NCI-H1092 (cell line): ENCODE results near the gene SMU1.
"Not testable (repeated sequence)": the region's sequence is repeated elsewhere in the genome, so short reads cannot be mapped to it uniquely, and the experiment has no call there.

Experiments used
- DNase-seq: peaks from one replicate; lab custom pipeline; 2025; lab: John Stamatoyannopoulos, UW

Gene SMU1

GRCh38 chr9:33105504-33105903 lies 29.0 kb upstream of the SMU1 start:
- no peak for DNase-seq

- DNase-seq, result no peak
These were observed 27.9 kb upstream of the SMU1 start for GRCh38 chr9:33104401-33104800.

GRCh38 chr9:33103501-33104281 lies 27.2 kb upstream of the SMU1 start:
- DNase-seq, result no peak

GRCh38 chr9:33102551-33103210 lies 26.2 kb upstream of the SMU1 start:
- no peak for DNase-seq

- no peak for DNase-seq
These were observed 24.9 kb upstream of the SMU1 start for GRCh38 chr9:33101104-33101951.

DNA sequence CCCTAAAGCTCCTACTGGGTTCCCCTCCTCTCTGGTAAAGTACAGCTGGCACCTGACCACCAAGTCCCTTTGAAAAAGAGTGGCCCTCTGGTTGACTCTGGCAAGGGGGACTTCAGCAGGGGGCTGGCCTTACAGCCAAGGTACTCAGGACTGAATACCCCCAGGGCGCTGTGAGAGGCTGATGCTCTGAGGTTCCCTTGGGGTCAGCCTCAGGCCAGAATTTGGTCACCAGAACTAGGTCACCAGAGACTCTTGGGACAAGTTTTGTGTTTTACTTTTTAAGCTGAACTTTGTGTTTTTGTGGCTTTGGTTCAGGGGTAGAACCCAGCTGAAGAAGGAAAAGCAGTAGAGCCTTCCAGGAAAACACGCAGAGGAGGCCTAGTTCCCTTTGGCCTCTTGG lies 23.3 kb upstream of the SMU1 start:
- no peak for DNase-seq

GRCh38 chr9:33097192-33097591 lies 20.7 kb upstream of the SMU1 start:
- DNase-seq, result no peak

- no peak for DNase-seq
These were observed 16.2 kb upstream of the SMU1 start for GRCh38 chr9:33092634-33093033.

DNA sequence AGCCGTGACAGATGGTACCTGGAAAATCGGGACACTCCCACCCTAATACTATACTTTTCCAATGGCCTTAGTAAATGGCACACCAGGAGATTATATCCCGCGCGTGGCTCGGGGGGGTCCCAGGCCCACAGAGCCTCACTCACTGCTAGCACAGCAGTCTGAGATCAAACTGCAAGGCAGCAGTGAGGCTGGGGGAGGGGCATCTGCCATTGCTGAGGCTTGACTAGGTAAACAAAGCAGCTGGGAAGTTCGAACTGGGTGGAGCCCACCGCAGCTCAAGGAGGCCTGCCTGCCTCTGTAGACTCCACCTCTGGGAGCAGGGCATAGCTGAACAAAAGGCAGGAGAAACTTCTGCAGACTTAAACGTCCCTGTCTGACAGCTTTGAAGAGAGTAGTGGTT lies 9.2 kb upstream of the SMU1 start:
- DNase-seq, result not testable (repeated sequence)

DNA sequence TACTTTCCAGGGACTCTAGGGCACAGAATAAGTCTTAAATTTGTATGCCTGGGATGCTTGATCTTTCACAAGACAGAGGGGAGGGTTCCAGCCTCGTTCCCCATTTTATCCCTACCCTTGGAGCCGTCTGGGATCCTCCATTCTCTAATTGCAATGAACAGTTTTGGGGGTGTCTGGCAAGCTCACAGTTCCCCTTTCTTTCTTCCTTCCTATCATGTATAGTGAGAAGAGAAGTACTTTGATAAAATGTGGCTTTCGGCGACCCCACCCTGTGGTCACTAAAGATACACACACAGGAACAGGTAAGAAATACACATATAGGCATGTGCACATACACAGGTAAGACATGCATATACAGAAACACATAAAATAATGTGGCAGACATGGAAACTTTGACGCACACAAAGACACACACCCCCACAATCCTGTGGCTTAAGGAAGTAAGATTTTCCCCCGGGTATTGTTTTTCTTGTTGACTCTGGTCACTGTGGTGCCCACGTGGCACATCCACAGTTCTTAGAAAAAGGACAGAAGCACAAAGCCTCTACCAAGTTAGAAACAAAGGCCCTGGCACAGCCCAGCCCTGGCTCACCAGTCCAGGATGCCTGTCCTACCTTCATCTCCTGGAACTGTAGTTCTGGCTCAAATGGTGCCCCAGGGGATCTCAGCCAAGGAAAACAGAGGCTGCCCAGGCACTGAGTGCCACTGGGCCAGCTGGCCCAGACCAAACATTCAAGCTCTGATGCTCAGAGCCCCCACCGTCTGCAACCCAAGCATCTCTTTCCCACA lies 6.3 kb upstream of the SMU1 start:
- DNase-seq, result no peak

GRCh38 chr9:33082128-33082527 lies 5.7 kb upstream of the SMU1 start:
- DNase-seq, result peak; percentile 28

- DNase-seq, result peak; percentile 69
These were observed 4.8 kb upstream of the SMU1 start for GRCh38 chr9:33081128-33081851.

DNA sequence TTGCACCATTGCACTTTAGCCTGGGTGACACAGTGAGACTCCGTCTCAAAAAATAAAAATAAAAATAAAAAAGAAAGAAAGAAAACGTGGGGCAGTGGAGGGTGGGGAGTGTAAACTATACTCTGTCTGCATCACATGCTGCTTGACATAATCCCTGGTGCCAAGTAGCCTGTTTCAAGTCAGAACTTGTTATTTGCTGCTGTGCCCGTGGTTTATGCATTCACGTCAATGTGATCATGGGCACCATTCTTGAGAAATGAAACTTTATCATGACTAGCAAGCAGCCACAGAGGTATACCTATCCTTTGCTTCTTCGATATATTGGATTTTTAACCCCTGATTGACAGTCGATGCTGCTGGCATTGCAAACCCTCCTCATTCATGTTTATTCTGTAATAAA lies 4.1 kb upstream of the SMU1 start:
- DNase-seq, result no peak

DNA sequence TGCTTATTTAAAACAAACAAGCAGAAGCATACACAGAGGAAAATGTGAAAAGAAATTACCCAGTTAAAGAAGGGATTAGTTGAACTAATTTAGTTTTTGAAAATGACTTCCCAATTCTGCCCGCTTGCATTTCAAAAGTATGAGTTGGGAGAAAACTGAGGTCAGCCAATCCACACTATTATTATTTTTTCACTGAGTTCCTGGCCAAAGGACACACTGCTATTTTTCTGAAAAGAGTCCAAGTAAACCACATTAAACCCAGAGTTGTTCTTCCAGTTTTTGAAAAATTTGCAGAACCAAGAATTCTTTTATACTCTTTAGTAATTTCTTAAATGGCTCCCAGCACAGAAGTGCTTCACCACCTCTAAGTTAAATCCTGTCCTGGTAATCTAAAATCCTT lies 7.5 kb downstream of the SMU1 start:
- DNase-seq, result no peak

DNA sequence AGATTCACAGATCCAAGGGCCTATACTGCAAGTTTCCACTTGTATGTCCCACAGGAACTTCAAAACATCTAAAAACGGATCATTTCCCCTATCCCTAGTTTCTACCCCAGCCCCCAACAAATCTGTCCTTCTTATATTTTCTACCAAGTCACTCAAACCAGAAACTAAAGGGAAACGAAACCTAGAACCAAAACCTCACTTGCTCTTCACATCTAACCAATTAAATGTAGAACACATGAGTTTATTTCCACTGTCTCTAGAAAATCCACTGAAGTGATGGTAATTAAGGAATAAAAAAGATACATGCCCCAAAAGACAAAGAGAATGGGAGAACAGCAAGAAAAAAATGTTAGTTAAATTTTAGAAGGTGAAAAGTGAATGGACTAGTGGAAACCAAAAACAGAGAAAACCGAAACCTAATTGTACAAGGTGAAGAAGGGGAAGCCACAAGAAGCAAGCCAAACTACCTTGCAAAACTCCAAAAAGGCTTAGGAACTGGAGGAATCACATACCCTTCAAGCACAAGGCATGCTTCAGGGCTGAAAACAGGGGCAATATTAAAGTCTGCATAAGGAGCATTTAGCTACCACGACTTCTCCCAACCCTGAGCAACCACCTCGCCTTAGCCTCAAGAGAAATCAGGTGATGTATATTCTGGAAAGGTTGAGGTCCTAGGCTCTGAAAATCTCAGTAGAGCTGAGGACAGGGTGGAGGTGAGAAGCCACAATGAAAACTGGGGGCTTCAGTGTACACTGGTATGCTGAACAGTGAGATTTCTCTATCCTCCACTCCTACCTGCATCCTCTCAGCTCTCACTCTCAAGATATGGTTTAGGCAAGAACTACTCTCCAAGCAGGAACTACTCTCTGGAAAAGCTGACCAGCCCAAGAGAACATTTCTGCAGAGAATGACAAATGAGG lies 11.1 kb downstream of the SMU1 start:
- no peak for DNase-seq

GRCh38 chr9:33051144-33051543 lies 25.3 kb downstream of the SMU1 start:
- DNase-seq, result no peak

DNA sequence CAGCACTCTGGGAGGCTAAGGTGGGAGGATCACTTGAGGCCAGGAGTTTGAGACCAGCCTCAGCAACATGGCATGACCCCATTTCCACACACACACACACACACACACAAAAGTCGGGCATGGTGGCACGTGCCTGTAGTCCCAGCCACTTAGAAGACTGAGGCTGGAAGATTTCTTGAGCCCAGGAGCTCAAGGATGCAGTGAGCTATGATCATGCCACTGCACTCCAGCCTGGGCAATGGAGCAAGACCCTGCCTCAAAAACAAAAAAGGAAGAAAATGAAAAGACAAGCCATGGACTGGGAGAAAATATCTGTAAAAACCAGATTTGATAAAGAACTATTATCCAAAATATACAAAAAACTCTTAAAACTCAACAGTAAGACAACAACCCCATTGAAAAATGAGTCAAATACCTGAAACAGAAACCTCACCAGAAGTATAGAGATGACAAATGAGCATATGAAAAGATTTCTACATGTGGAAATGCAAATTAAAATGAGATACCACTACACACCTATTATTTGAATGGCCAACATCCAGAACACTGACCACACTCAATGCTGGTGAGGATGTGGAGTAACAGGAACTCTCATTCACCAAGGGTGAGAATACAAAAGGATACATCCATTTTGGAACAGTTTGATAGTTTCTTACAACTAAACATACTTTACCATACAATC lies 26.7 kb downstream of the SMU1 start:
- no peak for DNase-seq

GRCh38 chr9:33048054-33048465 lies 28.4 kb downstream of the SMU1 start:
- no peak for DNase-seq

- no peak for DNase-seq
These were observed 30.4 kb downstream of the SMU1 start for GRCh38 chr9:33046061-33046460.
